22Rv1 (cell line): ENCODE measurements around the gene CD79B.

Experiments used
- CTCF ChIP-seq: fragments of 450-650 bp; IDR thresholded peaks from 2 replicates; pipeline ENCODE4 v1.5.1; 2017; ENCODE audit warnings: mild to moderate bottlenecking
- ZFX ChIP-seq: fragments of 450-650 bp; IDR thresholded peaks from 2 replicates; pipeline ENCODE4 v1.6.1; 2017; ENCODE audit warnings: antibody characterized with exemption, borderline replicate concordance

GRCh38 chr17:63937319-63937718 lies 5.2 kb upstream of the CD79B start:
- TF ChIP-seq CTCF (no peak), ZFX (no peak)
